DND-41 (cell line): Measurements from ENCODE around the gene AFF2.

Source experiments
- ATAC-seq: fragments of 200-7000 bp; cut with Tn5 transposase; 3 replicates; pipeline ENCODE4 v1.9.1; 2021; ENCODE audit warnings: low read depth; ENCODE audit not compliant: insufficient read depth
- DNase-seq: peaks from one replicate; pipeline ENCODE4 v3.0.0-alpha.2; 2020
- H2AFZ ChIP-seq: 2 replicates; pipeline ENCODE4 v1.6.0; 2012; ENCODE audit warnings: low read depth, low read length
- H3K27ac ChIP-seq: 2 replicates; pipeline ENCODE4 v1.5.1; 2012; ENCODE audit warnings: low read length, inconsistent platforms
- H3K27me3 ChIP-seq: fragments of 200-600 bp; sonication (generic); 2 replicates; pipeline ENCODE4 v1.6.0; 2012; ENCODE audit warnings: low read length, mild to moderate bottlenecking, inconsistent platforms; ENCODE audit not compliant: insufficient read depth, poor library complexity
- H3K36me3 ChIP-seq: 2 replicates; pipeline ENCODE4 v1.5.1; 2012; ENCODE audit warnings: low read length, inconsistent platforms; ENCODE audit not compliant: insufficient read depth
- H3K4me1 ChIP-seq: 2 replicates; pipeline ENCODE4 v1.5.1; 2012; ENCODE audit warnings: mild to moderate bottlenecking, low read length; ENCODE audit not compliant: insufficient read depth
- H3K4me2 ChIP-seq: 2 replicates; pipeline ENCODE4 v1.6.0; 2012; ENCODE audit warnings: mild to moderate bottlenecking, moderate library complexity, low read length, inconsistent platforms; ENCODE audit not compliant: insufficient read depth
- H3K4me3 ChIP-seq, 2 experiments: fragments of 200-600 bp in 1 of 2; shearing (Covaris generic) in 1 of 2; 2 replicates each; pipeline ENCODE4 v1.5.1; 2012 to 2016; ENCODE audit warnings: inconsistent platforms in 2 of 2, low read length in 2 of 2, mild to moderate bottlenecking in 2 of 2, low read depth in 1 of 2, moderate library complexity in 1 of 2
- H3K79me2 ChIP-seq: 2 replicates; pipeline ENCODE4 v1.6.0; 2012; ENCODE audit warnings: low read length, inconsistent platforms; ENCODE audit not compliant: insufficient read depth
- H3K9ac ChIP-seq: 2 replicates; pipeline ENCODE4 v1.6.0; 2012; ENCODE audit warnings: low read depth, mild to moderate bottlenecking, inconsistent platforms, low read length, moderate library complexity
- H3K9me3 ChIP-seq: 2 replicates; pipeline ENCODE4 v1.5.1; 2012; ENCODE audit warnings: low read length, moderate library complexity, mild to moderate bottlenecking, inconsistent platforms; ENCODE audit not compliant: insufficient read depth, severe bottlenecking
- H4K20me1 ChIP-seq: 2 replicates; pipeline ENCODE4 v1.6.0; 2012; ENCODE audit warnings: low read length; ENCODE audit not compliant: insufficient read depth
- EZH2 ChIP-seq: IDR thresholded peaks from 3 replicates; pipeline ENCODE4 v1.6.1; 2012; ENCODE audit warnings: borderline replicate concordance, low read depth, mild to moderate bottlenecking, moderate library complexity, low read length, inconsistent platforms; ENCODE audit not compliant: severe bottlenecking
- TF ChIP-seq, protein P1 (sequence below): IDR thresholded peaks from 2 replicates; pipeline ENCODE4 v1.5.1; 2012; ENCODE audit warnings: borderline replicate concordance, low read length, moderate library complexity, mild to moderate bottlenecking; ENCODE audit not compliant: poor library complexity, severe bottlenecking; ENCODE audit errors: extremely low read depth

Gene AFF2

DNA sequence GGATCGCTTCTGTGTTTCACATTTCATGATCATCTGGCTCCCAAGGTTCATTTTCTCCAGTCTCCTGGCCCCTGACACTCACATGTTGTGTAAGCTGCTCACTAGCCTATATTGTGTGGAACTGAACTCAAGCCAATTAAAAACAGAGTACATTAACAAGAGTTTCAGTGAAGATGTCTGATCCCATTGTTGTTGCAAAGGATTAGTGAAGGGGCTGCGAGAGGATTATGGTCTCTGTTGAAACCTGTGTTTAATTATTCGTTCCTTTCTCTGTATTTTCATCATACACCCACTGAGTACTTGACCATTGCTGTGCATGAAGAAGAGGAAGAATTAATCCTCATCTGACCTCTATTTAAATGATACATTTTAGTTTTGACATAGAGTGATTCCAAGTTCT is 54.7 kb downstream of the AFF2 start:
- Histone ChIP-seq H3K36me3 (no peaks in the 10 kb centered on the region), H3K4me2 (no peak overlapping the region), H2AFZ (no peak overlapping the region), H3K27me3 (no peaks in the 10 kb centered on the region), H3K79me2 (peaks cover 17% of the 10 kb centered on the region), H4K20me1 (peaks cover 2% of the 10 kb centered on the region; the same call in 1 of the 2 replicates), H3K27ac (no peak overlapping the region), H3K4me1 (no peaks in the 10 kb centered on the region), H3K9ac (no peak overlapping the region), H3K4me3 (no peak overlapping the region), H3K9me3 (no peaks in the 10 kb centered on the region)
- TF ChIP-seq, protein P1, sequence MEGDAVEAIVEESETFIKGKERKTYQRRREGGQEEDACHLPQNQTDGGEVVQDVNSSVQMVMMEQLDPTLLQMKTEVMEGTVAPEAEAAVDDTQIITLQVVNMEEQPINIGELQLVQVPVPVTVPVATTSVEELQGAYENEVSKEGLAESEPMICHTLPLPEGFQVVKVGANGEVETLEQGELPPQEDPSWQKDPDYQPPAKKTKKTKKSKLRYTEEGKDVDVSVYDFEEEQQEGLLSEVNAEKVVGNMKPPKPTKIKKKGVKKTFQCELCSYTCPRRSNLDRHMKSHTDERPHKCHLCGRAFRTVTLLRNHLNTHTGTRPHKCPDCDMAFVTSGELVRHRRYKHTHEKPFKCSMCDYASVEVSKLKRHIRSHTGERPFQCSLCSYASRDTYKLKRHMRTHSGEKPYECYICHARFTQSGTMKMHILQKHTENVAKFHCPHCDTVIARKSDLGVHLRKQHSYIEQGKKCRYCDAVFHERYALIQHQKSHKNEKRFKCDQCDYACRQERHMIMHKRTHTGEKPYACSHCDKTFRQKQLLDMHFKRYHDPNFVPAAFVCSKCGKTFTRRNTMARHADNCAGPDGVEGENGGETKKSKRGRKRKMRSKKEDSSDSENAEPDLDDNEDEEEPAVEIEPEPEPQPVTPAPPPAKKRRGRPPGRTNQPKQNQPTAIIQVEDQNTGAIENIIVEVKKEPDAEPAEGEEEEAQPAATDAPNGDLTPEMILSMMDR: no peak
- TF ChIP-seq EZH2: no peak
- no peak for DNase-seq
- no peak for ATAC-seq

DNA sequence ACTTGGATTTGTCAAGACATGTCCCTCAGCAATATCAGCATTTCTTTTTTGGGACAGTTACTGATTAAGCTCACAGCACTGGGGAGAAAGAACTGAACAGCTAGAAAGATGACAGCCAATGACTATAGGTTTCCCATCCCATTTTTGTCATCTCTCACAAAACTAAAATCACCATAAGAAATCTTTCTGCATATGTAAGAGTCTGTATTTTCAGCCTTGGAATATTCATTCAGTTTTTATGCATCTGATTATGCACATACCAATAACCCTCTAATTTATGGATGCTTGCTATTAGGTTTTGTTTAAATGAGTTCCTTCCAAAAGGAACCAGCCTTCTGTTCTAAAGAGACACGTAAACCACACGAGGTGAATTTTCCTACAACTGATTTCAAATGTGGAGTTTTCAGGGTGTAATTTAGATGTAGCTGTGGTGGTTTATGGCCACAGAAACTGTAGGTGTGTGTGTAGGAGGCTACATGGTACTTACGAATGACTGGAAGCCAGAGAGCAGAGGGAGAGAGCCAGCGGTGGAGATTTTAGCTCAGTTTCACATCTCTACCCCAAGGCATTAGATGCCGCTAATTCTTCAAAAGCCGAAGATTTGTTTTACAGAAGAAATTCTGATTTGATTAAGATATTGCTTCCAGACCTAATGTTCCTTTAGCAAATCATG is 55.3 kb downstream of the AFF2 start:
- no peak overlapping the region for H3K4me3 ChIP-seq
- no peak overlapping the region for H3K9ac ChIP-seq

DNA sequence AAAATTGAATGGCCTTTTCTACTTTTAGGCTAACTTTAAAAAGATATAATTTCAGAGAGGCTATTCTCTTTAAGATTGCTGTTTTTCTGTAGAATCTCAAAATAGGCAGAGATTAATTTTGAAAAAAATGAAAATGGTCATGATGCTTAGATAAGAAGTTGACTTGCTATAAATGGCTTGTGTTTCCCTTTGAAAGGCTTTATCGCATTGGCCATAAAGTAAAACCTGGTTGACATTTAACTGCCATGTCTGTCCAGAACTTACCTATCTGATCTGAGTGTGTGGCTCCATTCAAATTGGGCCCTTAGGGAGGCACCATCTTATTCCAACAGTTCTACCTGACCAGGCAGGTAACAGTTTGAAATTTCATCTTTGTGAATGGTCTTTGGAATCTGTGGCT is 56.1 kb downstream of the AFF2 start:
- Histone ChIP-seq H3K9me3 (no peaks in the 10 kb centered on the region), H3K36me3 (no peaks in the 10 kb centered on the region), H3K4me3 (no peak overlapping the region), H3K4me2 (no peak overlapping the region), H3K27me3 (no peaks in the 10 kb centered on the region), H3K27ac (no peak overlapping the region), H3K9ac (no peak overlapping the region), H3K4me1 (no peaks in the 10 kb centered on the region), H4K20me1 (peaks cover 2% of the 10 kb centered on the region; the same call in 1 of the 2 replicates), H2AFZ (no peak overlapping the region), H3K79me2 (peaks cover 15% of the 10 kb centered on the region)
- ATAC-seq (no peak), DNase-seq (no peak)
- TF ChIP-seq, protein P1: no peak
- no peak for TF ChIP-seq EZH2

More for the DNA sequence above, 55.3 kb downstream of the AFF2 start:
- ATAC-seq: no peak
- Histone ChIP-seq H3K36me3 (no peaks in the 10 kb centered on the region), H3K79me2 (peaks cover 17% of the 10 kb centered on the region), H3K27ac (no peak overlapping the region), H2AFZ (no peak overlapping the region), H3K9me3 (no peaks in the 10 kb centered on the region), H4K20me1 (peaks cover 2% of the 10 kb centered on the region; the same call in 1 of the 2 replicates), H3K4me1 (no peaks in the 10 kb centered on the region), H3K4me2 (no peak overlapping the region), H3K27me3 (no peaks in the 10 kb centered on the region)
- no peak for DNase-seq
- TF ChIP-seq, protein P1: no peak
- no peak for TF ChIP-seq EZH2

DNA sequence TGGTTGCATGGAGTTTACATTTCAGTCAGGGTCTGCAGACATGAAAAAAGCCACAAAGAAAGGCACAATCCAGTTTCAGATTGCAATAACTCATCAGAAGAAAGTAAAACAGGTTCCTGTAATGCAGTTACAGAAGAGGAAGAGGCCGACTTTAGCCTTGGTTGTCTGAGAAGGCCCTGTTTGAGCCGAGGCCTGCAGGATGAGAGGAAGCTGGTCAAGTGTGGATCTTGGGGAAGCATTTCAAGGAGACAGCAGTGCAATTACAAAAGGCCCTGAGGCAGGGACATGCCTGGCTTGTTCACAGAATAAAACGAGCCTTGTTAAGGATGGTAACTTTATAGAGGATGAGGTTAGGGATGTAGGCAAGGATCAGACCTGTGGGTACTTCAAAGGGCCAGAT is 62.4 kb downstream of the AFF2 start:
- Histone ChIP-seq H3K36me3 (no peaks in the 10 kb centered on the region), H3K4me1 (no peaks in the 10 kb centered on the region), H3K9me3 (no peaks in the 10 kb centered on the region), H3K27ac (no peak overlapping the region), H3K9ac (no peak overlapping the region), H3K4me3 (no peak overlapping the region), H3K4me2 (no peak overlapping the region), H3K79me2 (peaks cover 9% of the 10 kb centered on the region), H4K20me1 (no peaks in the 10 kb centered on the region), H3K27me3 (no peaks in the 10 kb centered on the region), H2AFZ (no peak overlapping the region)
- no peak for TF ChIP-seq EZH2
- TF ChIP-seq, protein P1: no peak
- ATAC-seq (no peak), DNase-seq (no peak)
